ENCODE measurements around the gene LARP4.

GRCh38 chr12:50400638-50401499 lies at the start of gene LARP4:
- TF ChIP-seq, protein P1, sequence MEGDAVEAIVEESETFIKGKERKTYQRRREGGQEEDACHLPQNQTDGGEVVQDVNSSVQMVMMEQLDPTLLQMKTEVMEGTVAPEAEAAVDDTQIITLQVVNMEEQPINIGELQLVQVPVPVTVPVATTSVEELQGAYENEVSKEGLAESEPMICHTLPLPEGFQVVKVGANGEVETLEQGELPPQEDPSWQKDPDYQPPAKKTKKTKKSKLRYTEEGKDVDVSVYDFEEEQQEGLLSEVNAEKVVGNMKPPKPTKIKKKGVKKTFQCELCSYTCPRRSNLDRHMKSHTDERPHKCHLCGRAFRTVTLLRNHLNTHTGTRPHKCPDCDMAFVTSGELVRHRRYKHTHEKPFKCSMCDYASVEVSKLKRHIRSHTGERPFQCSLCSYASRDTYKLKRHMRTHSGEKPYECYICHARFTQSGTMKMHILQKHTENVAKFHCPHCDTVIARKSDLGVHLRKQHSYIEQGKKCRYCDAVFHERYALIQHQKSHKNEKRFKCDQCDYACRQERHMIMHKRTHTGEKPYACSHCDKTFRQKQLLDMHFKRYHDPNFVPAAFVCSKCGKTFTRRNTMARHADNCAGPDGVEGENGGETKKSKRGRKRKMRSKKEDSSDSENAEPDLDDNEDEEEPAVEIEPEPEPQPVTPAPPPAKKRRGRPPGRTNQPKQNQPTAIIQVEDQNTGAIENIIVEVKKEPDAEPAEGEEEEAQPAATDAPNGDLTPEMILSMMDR (IDR thresholded peaks at IDR 0.05; ENCODE audit: insufficient read depth, low read depth, low read length), result no peak
- no peak for TF ChIP-seq EZH2 (IDR thresholded peaks at IDR 0.05; ENCODE audit: insufficient read depth, low read length)

Measured in astrocyte (in vitro differentiated cells and primary cell).